ENCODE results near the gene BRD7.

Gene BRD7

DNA sequence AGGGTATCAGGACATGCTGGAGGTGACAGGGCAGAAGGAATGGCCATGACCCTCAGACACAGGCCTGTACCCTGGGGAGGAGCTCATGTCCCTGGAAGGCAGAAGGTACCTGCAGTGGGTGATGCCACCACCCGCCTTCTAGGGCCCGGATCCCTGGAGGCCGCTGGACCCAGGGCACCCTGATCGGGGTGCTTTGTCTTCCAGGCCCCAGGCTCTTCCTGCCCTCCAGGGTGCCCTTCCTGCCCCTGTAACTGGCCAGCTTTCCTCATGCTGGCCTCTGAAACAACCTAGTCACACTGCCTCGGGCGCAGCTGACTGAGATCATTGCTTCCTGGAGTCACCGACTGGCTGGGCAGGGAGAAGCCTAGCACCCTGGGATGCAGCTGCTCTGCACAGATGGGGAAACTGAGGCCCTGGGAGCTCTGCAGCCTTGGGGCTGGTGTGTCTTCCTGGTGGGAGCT is 96.6 kb downstream of the BRD7 start:
- TF ChIP-seq, protein P1, sequence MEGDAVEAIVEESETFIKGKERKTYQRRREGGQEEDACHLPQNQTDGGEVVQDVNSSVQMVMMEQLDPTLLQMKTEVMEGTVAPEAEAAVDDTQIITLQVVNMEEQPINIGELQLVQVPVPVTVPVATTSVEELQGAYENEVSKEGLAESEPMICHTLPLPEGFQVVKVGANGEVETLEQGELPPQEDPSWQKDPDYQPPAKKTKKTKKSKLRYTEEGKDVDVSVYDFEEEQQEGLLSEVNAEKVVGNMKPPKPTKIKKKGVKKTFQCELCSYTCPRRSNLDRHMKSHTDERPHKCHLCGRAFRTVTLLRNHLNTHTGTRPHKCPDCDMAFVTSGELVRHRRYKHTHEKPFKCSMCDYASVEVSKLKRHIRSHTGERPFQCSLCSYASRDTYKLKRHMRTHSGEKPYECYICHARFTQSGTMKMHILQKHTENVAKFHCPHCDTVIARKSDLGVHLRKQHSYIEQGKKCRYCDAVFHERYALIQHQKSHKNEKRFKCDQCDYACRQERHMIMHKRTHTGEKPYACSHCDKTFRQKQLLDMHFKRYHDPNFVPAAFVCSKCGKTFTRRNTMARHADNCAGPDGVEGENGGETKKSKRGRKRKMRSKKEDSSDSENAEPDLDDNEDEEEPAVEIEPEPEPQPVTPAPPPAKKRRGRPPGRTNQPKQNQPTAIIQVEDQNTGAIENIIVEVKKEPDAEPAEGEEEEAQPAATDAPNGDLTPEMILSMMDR (IDR thresholded peaks at IDR 0.05; ENCODE audit: extremely low read depth, missing control alignments): no peak
- no peak for DNase-seq (ENCODE audit: low spot score)

DNA sequence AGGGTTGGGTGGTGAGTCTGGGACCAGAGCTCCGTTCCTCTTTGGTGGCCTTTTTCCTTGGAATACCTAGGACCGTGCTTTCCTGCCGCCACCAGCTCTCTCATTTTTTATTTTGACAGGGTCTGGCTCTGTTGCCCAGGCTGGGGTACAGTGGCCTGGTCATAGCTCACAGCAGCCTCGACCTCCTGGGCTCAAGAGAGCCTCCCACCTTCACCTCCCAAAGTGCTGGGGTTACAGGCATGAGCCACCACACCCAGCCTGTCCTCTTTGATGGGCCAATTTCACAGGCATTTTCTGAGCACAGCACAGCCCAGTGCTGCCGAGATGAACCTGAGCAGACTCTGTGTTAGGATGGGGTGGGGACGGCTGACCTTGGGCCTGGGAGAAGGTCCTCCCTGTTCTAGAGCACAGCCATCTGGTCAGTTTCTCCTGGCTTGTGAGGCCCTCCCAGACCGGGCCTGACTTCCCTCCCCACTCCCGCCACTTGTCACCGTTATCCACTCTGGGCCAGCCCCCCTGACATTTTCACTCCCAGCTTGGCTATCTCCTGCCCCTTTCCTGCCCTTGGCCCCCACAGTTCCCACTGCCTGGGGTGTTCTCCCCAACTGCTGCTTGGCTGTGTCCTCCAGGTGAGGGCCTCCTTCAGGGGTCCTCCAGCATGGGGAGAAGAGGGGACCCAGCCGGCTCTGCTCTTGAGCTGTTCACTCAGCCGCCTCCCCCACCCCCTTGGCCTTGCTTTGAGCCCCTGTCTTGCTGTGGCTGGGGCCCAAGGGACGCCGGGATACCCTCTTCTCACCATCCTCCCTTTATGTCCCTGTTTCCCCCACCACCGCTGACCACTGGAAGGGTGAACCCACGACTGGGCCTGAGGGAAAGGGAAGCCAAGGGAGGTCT is 97.4 kb downstream of the BRD7 start:
- TF ChIP-seq, protein P1 (IDR thresholded peaks at IDR 0.05; ENCODE audit: extremely low read depth, missing control alignments): no peak
- DNase-seq (ENCODE audit: low spot score): no peak

DNA sequence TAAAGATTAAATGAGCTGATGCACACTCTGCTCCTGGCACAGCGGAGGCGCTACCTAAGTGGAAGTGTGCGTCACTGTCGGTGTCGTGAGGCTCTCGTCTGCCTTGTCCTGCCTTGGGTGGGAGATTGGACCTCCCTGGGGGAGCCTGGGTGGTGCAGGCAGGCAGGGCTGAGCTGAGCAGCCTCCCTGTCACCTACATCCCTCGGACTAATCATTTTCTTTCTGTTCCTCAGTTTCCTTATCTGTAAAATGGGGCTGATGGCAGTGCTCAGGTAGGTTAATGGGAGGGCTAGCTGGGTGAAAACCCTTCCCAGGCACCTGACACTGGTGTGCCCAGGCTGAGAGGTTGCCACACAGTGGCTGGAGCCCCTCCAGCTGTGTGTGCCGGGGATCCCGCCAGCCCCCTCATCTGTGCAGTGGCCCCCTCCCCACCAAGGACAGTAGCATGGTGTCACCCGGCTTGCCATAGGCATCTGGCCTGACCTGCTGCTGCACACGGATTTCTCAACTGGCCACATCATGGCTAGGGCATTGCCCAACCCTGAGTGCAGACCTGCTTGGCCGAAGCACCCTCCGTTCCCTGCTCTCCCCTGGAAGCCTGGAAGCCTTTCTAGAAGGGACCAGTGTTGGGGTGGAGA is 98.2 kb downstream of the BRD7 start:
- TF ChIP-seq, protein P1 (IDR thresholded peaks at IDR 0.05; ENCODE audit: extremely low read depth, missing control alignments): no peak

DNA sequence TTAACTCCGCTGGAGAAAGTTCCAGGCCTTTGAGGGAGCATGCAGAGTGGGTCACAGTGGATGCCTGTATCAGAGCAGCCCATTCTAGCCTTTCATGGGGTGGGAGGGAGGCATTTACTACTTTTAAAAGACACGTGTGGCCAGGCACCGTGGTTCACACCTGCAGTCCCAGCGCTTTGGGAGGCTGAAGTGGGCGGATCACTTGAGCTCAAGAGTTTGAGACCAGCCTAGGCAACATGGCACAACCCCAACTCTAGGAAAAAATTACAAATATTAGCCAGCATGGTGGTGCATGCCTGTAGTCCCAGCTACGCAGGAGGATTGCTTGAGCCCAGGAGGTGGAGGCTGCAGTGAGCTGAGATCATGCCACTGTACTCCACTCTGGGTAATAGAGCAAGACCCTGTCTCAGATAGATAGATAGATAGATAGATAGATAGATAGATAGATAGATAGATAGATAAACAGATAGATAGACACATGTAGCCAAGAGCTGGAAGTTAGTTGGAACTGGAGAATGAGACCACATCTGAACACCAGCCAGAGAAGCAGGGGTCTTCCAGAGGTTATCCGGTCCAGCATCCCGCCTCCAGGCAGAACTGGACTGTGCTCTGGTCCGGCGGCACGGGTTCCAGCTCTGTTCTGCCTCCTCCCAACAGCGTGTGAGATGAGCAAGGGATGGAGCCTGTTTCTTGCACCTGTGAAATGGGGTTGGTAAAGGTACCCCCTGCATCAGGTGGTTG is 98.8 kb downstream of the BRD7 start:
- no peak for DNase-seq (ENCODE audit: low spot score)
- TF ChIP-seq, protein P1 (IDR thresholded peaks at IDR 0.05; ENCODE audit: extremely low read depth, missing control alignments): no peak

More for the DNA sequence above, 98.2 kb downstream of the BRD7 start:
- DNase-seq (ENCODE audit: low spot score): no peak

DNA sequence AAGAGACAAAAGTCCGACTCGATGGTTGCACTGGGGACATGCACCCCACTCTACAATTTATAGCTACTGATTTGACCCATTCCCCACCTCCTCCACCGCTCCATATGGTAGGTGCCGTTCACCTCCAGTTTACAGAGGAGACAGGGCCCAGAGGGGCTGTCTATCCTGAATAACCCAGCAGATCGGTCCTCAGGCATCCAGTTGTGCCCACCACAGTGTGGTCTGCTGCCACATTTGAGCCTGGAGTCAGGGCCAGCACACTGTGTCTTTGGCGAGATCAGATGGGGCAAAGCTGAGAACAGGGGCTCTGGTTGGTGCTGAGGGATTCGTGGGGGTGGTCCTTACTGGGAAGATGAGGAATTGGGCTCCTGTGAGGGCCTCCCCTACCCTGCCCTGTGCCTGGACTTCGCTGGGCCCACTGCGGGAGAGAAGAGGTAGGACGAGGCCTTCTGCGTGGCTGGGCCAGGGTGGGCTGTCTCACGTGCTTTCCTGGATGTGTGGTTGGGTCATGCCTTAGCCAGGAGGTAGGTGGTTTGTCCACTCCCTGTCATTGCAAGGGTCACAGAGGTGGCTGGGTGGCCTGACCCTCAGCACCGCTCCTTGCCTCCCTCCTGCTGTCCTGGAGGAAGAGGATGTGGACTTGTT is 99.6 kb downstream of the BRD7 start:
- no peak for DNase-seq (ENCODE audit: low spot score)
- TF ChIP-seq, protein P1 (IDR thresholded peaks at IDR 0.05; ENCODE audit: extremely low read depth, missing control alignments): no peak

DNA sequence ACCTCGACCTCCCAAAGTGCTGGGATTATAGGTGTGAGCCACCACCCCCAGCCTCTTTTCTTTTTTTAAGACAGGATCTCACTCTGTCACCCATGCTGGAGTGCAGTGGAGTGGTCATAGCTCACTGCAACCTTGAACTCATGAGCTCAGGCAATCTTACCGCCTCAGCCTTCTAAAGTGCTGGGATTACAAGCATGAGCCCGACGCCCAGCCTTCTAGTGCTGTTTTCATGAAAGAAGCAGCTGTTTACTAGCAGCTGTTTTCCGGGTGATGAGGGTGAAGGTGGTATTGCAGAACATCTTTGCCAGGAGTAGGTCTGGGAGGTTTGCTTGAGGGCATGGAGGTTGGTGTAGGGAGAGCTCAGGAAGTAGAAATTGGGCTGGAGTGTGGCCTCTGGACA is 100.4 kb downstream of the BRD7 start:
- no peak for DNase-seq (ENCODE audit: low spot score)
- TF ChIP-seq, protein P1 (IDR thresholded peaks at IDR 0.05; ENCODE audit: extremely low read depth, missing control alignments): no peak
